ENCODE data around the gene KICS2.
A peak's percentile ranks its signal among the peaks of the same experiment; 100 is the strongest.
"Not testable (repeated sequence)": the region's sequence is repeated elsewhere in the genome, so short reads cannot be mapped to it uniquely, and the experiment has no call there.

KICS2 gene

GRCh38 chr12:64229796-64230195, 7.7 kb upstream of the KICS2 start:
- no peak overlapping the region for H3K4me3 Mint-ChIP-seq
- H3K27me3 Mint-ChIP-seq = no peaks in the 10 kb centered on the region
- no peaks in the 10 kb centered on the region for H3K36me3 Mint-ChIP-seq
- no peaks in the 10 kb centered on the region for H3K4me1 Mint-ChIP-seq
- no peak for ATAC-seq
- no peak overlapping the region for H3K27ac Mint-ChIP-seq
- no peaks in the 10 kb centered on the region for H3K9me3 Mint-ChIP-seq

GRCh38 chr12:64229240-64229639, 7.1 kb upstream of the KICS2 start:
- Mint-ChIP-seq H3K4me1 (no peaks in the 10 kb centered on the region), H3K27me3 (no peaks in the 10 kb centered on the region), H3K9me3 (no peaks in the 10 kb centered on the region), H3K36me3 (no peaks in the 10 kb centered on the region), H3K27ac (no peak overlapping the region), H3K4me3 (no peak overlapping the region)
- no peak for ATAC-seq

- H3K27ac Mint-ChIP-seq = no peak overlapping the region
- no peak overlapping the region for H3K4me3 Mint-ChIP-seq
- no peaks in the 10 kb centered on the region for H3K9me3 Mint-ChIP-seq
- no peaks in the 10 kb centered on the region for H3K27me3 Mint-ChIP-seq
- no peaks in the 10 kb centered on the region for H3K36me3 Mint-ChIP-seq
- ATAC-seq = no peak
- H3K4me1 Mint-ChIP-seq = peaks cover 6% of the 10 kb centered on the region
Observed at GRCh38 chr12:64225626-64226025, 3.5 kb upstream of the KICS2 start.

- Mint-ChIP-seq H3K27me3 (no peaks in the 10 kb centered on the region), H3K27ac (peak overlapping the region; percentile 94), H3K4me3 (peak overlapping the region; percentile 98), H3K9me3 (no peaks in the 10 kb centered on the region), H3K36me3 (no peaks in the 10 kb centered on the region), H3K4me1 (peaks cover 25% of the 10 kb centered on the region)
- ATAC-seq = peak; percentile 68
Observed at GRCh38 chr12:64221651-64222008, 466 bp downstream of the KICS2 start.

- Mint-ChIP-seq H3K9me3 (no peaks in the 10 kb centered on the region), H3K36me3 (peaks cover 5% of the 10 kb centered on the region), H3K4me1 (peaks cover 25% of the 10 kb centered on the region), H3K27me3 (no peaks in the 10 kb centered on the region), H3K27ac (no peak overlapping the region), H3K4me3 (no peak overlapping the region)
- ATAC-seq = no peak
Observed at GRCh38 chr12:64220046-64220445, 2.0 kb downstream of the KICS2 start.

GRCh38 chr12:64219145-64219544, 3.0 kb downstream of the KICS2 start:
- Mint-ChIP-seq H3K27me3 (no peaks in the 10 kb centered on the region), H3K4me3 (no peak overlapping the region), H3K4me1 (peaks cover 25% of the 10 kb centered on the region), H3K9me3 (no peaks in the 10 kb centered on the region), H3K36me3 (peaks cover 8% of the 10 kb centered on the region), H3K27ac (peak overlapping the region; percentile 55)
- no peak for ATAC-seq

- Mint-ChIP-seq H3K27ac (peak overlapping the region; percentile 55), H3K9me3 (no peaks in the 10 kb centered on the region), H3K36me3 (peaks cover 13% of the 10 kb centered on the region), H3K4me3 (peak overlapping the region; percentile 48), H3K27me3 (no peaks in the 10 kb centered on the region), H3K4me1 (peaks cover 25% of the 10 kb centered on the region)
- ATAC-seq = no peak
Observed at GRCh38 chr12:64218597-64218996, 3.5 kb downstream of the KICS2 start.

- H3K4me3 Mint-ChIP-seq, H3K9me3 Mint-ChIP-seq, H3K27ac Mint-ChIP-seq, H3K27me3 Mint-ChIP-seq, ATAC-seq: not testable (repeated sequence)
- Mint-ChIP-seq H3K4me1 (peaks cover 25% of the 10 kb centered on the region), H3K36me3 (peaks cover 23% of the 10 kb centered on the region)
Observed at GRCh38 chr12:64217643-64218042, 4.5 kb downstream of the KICS2 start.

- Mint-ChIP-seq H3K4me3 (no peak overlapping the region), H3K9me3 (no peaks in the 10 kb centered on the region), H3K4me1 (peaks cover 19% of the 10 kb centered on the region), H3K27ac (no peak overlapping the region), H3K36me3 (peaks cover 37% of the 10 kb centered on the region), H3K27me3 (no peaks in the 10 kb centered on the region)
- ATAC-seq = no peak
Observed at GRCh38 chr12:64216239-64216638, 5.9 kb downstream of the KICS2 start.

GRCh38 chr12:64212119-64212746, 9.9 kb downstream of the KICS2 start:
- no peak overlapping the region for H3K27ac Mint-ChIP-seq
- peaks cover 60% of the 10 kb centered on the region for H3K36me3 Mint-ChIP-seq

GRCh38 chr12:64207453-64207852, 14.6 kb downstream of the KICS2 start:
- ATAC-seq = no peak
- Mint-ChIP-seq H3K4me1 (peaks cover 10% of the 10 kb centered on the region), H3K27ac (no peak overlapping the region), H3K4me3 (no peak overlapping the region), H3K9me3 (no peaks in the 10 kb centered on the region), H3K36me3 (peaks cover 69% of the 10 kb centered on the region), H3K27me3 (no peaks in the 10 kb centered on the region)

More at GRCh38 chr12:64212119-64212746, 9.9 kb downstream of the KICS2 start:
- H3K27me3 Mint-ChIP-seq = no peaks in the 10 kb centered on the region
- no peaks in the 10 kb centered on the region for H3K9me3 Mint-ChIP-seq
- no peak for ATAC-seq
- no peaks in the 10 kb centered on the region for H3K4me1 Mint-ChIP-seq
- no peak overlapping the region for H3K4me3 Mint-ChIP-seq

- no peak overlapping the region for H3K4me3 Mint-ChIP-seq
- no peak for ATAC-seq
- no peaks in the 10 kb centered on the region for H3K9me3 Mint-ChIP-seq
- H3K4me1 Mint-ChIP-seq = peaks cover 10% of the 10 kb centered on the region
- H3K36me3 Mint-ChIP-seq = peaks cover 59% of the 10 kb centered on the region
- no peaks in the 10 kb centered on the region for H3K27me3 Mint-ChIP-seq
- no peak overlapping the region for H3K27ac Mint-ChIP-seq
Observed at GRCh38 chr12:64205542-64205941, 16.6 kb downstream of the KICS2 start.

- no peak for ATAC-seq
- Mint-ChIP-seq H3K36me3 (peaks cover 51% of the 10 kb centered on the region), H3K4me1 (peaks cover 10% of the 10 kb centered on the region), H3K9me3 (no peaks in the 10 kb centered on the region), H3K27ac (no peak overlapping the region), H3K4me3 (no peak overlapping the region), H3K27me3 (no peaks in the 10 kb centered on the region)
Observed at GRCh38 chr12:64203775-64204174, 18.3 kb downstream of the KICS2 start.

- H3K4me1 Mint-ChIP-seq = peaks cover 10% of the 10 kb centered on the region
- no peak for ATAC-seq
Observed at GRCh38 chr12:64203036-64203435, 19.1 kb downstream of the KICS2 start.

GRCh38 chr12:64195841-64196240, 26.3 kb downstream of the KICS2 start:
- Mint-ChIP-seq H3K36me3 (peaks cover 47% of the 10 kb centered on the region), H3K4me1 (peaks cover 11% of the 10 kb centered on the region)
- not testable (repeated sequence) for ATAC-seq, H3K4me3 Mint-ChIP-seq, H3K27ac Mint-ChIP-seq, H3K9me3 Mint-ChIP-seq, H3K27me3 Mint-ChIP-seq

More at GRCh38 chr12:64203036-64203435, 19.1 kb downstream of the KICS2 start:
- Mint-ChIP-seq H3K27ac (no peak overlapping the region), H3K4me3 (no peak overlapping the region), H3K27me3 (no peaks in the 10 kb centered on the region), H3K9me3 (no peaks in the 10 kb centered on the region), H3K36me3 (peaks cover 51% of the 10 kb centered on the region)

- H3K9me3 Mint-ChIP-seq = no peaks in the 10 kb centered on the region
Observed at GRCh38 chr12:64194333-64195149, 27.6 kb downstream of the KICS2 start.

More at GRCh38 chr12:64194333-64195149, 27.6 kb downstream of the KICS2 start:
- no peak for ATAC-seq
- no peaks in the 10 kb centered on the region for H3K27me3 Mint-ChIP-seq
- H3K36me3 Mint-ChIP-seq = peaks cover 49% of the 10 kb centered on the region
- H3K4me3 Mint-ChIP-seq = no peak overlapping the region
- peaks cover 15% of the 10 kb centered on the region for H3K4me1 Mint-ChIP-seq
- H3K27ac Mint-ChIP-seq = no peak overlapping the region
